BE2C (cell line): Measurements from ENCODE around the gene LAMTOR4.

Source experiments
- DNase-seq: peaks from one replicate; pipeline ENCODE4 v3.0.0-alpha.2; 2020
- H3K27me3 ChIP-seq: fragments of 250-450 bp; sonication (Bioruptor Pico); 2 replicates; pipeline ENCODE4 v1.5.1; 2020; ENCODE audit warnings: mild to moderate bottlenecking
- H3K36me3 ChIP-seq: fragments of 250-450 bp; sonication (Bioruptor Pico); 2 replicates; pipeline ENCODE4 v1.5.1; 2020; ENCODE audit warnings: mild to moderate bottlenecking
- H3K4me1 ChIP-seq: fragments of 250-450 bp; sonication (Bioruptor Pico); 2 replicates; pipeline ENCODE4 v1.5.1; 2020
- H3K4me3 ChIP-seq: 2 replicates; pipeline ENCODE4 v1.5.1; 2011; ENCODE audit warnings: low read depth, low read length
- H3K9me3 ChIP-seq: fragments of 250-450 bp; sonication (Bioruptor Pico); 2 replicates; pipeline ENCODE4 v1.5.1; 2020
- TF ChIP-seq, protein P1 (sequence below): IDR thresholded peaks from 2 replicates; pipeline ENCODE4 v1.5.1; 2012; ENCODE audit warnings: mild to moderate bottlenecking, low read depth, low read length

Gene LAMTOR4

DNA sequence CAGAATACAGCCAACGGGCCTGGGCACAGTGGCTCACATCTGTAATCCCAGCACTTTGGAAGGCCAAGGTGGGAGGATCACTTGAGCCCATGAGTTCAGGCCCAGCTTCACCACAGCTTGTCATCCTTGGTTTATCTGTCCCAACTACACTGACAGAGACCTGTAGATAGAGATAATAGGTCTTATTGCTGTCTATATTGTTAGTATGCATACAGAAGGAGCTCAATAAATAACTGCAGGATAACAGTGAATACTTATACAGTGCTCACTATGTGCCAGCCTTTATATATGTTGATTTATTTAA lies 28.0 kb upstream of the LAMTOR4 start:
- no peaks in the 10 kb centered on the region for H3K27me3 ChIP-seq
- no peaks in the 10 kb centered on the region for H3K4me1 ChIP-seq
- DNase-seq: no peak
- no peaks in the 10 kb centered on the region for H3K36me3 ChIP-seq
- H3K9me3 ChIP-seq: no peaks in the 10 kb centered on the region
- H3K4me3 ChIP-seq: peak overlapping the region; percentile 99
- TF ChIP-seq, protein P1, sequence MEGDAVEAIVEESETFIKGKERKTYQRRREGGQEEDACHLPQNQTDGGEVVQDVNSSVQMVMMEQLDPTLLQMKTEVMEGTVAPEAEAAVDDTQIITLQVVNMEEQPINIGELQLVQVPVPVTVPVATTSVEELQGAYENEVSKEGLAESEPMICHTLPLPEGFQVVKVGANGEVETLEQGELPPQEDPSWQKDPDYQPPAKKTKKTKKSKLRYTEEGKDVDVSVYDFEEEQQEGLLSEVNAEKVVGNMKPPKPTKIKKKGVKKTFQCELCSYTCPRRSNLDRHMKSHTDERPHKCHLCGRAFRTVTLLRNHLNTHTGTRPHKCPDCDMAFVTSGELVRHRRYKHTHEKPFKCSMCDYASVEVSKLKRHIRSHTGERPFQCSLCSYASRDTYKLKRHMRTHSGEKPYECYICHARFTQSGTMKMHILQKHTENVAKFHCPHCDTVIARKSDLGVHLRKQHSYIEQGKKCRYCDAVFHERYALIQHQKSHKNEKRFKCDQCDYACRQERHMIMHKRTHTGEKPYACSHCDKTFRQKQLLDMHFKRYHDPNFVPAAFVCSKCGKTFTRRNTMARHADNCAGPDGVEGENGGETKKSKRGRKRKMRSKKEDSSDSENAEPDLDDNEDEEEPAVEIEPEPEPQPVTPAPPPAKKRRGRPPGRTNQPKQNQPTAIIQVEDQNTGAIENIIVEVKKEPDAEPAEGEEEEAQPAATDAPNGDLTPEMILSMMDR: no peak

DNA sequence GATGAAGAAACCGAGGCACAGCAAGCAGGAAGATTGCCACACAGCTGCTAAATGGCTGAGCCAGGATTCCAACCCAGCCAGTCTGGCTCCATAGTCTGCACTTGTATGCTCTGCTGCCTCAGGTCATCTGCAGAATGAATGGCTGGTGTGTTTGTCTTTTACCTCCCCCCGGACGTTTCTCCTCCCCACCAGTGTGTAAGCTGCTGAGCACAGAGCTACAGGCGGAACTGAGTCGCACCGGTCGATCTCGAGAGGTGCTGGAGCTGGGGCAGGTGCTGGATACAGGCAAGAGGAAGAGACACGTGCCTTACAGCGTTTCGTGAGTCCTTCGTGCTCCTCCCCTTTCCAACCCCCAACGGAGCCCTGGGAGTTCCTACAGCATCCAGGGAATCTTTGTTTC lies 26.7 kb upstream of the LAMTOR4 start:
- TF ChIP-seq, protein P1: no peak
- no peaks in the 10 kb centered on the region for H3K27me3 ChIP-seq

DNA sequence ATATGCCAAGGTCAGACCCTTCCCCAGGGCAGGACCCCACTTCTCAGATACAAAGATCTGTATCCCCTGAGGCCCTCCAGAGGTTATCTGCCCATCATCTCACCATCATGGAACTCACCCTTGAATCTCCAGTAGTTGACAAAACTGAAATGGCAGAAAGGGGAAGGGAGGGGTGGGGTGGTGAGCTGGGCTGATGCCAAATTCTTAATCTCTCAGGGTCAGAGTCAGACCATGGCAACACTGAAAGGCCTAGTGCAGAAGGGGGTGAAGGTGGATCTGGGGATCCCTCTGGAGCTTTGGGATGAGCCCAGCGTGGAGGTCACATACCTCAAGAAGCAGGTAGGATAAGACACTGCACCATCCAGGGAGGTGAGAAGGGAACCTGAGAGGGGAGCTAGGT lies 26.1 kb upstream of the LAMTOR4 start:
- Histone ChIP-seq H3K27me3 (no peaks in the 10 kb centered on the region), H3K4me3 (no peak overlapping the region), H3K4me1 (no peaks in the 10 kb centered on the region), H3K36me3 (no peaks in the 10 kb centered on the region), H3K9me3 (no peaks in the 10 kb centered on the region)
- TF ChIP-seq, protein P1: no peak
- DNase-seq: no peak

More for the DNA sequence above, 26.7 kb upstream of the LAMTOR4 start:
- DNase-seq: no peak
- Histone ChIP-seq H3K9me3 (no peaks in the 10 kb centered on the region), H3K36me3 (no peaks in the 10 kb centered on the region), H3K4me3 (no peak overlapping the region), H3K4me1 (no peaks in the 10 kb centered on the region)

DNA sequence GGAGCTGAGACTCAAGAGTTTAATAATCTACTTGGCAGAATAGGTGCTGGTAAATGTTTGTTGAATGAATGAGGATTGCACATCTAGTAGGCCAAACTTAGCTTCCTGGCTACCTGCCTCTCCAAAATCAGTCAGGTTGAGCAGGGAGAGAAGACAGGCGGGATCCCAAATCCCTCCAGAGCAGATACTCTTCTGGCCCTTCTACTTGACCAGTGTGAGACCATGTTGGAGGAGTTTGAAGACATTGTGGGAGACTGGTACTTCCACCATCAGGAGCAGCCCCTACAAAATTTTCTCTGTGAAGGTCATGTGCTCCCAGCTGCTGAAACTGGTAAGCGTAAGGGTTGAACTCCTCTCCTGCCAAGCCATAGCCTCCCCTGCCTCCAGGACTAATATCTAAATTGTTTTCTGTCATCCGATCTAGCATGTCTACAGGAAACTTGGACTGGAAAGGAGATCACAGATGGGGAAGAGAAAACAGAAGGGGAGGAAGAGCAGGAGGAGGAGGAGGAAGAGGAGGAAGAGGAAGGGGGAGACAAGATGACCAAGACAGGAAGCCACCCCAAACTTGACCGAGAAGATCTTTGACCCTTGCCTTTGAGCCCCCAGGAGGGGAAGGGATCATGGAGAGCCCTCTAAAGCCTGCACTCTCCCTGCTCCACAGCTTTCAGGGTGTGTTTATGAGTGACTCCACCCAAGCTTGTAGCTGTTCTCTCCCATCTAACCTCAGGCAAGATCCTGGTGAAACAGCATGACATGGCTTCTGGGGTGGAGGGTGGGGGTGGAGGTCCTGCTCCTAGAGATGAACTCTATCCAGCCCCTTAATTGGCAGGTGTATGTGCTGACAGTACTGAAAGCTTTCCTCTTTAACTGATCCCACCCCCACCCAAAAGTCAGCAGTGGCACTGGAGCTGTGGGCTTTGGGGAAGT lies 24.2 kb upstream of the LAMTOR4 start:
- Histone ChIP-seq H3K36me3 (no peaks in the 10 kb centered on the region), H3K9me3 (no peaks in the 10 kb centered on the region), H3K4me1 (no peaks in the 10 kb centered on the region), H3K4me3 (no peak overlapping the region), H3K27me3 (no peaks in the 10 kb centered on the region)
- no peak for DNase-seq
- TF ChIP-seq, protein P1: no peak

DNA sequence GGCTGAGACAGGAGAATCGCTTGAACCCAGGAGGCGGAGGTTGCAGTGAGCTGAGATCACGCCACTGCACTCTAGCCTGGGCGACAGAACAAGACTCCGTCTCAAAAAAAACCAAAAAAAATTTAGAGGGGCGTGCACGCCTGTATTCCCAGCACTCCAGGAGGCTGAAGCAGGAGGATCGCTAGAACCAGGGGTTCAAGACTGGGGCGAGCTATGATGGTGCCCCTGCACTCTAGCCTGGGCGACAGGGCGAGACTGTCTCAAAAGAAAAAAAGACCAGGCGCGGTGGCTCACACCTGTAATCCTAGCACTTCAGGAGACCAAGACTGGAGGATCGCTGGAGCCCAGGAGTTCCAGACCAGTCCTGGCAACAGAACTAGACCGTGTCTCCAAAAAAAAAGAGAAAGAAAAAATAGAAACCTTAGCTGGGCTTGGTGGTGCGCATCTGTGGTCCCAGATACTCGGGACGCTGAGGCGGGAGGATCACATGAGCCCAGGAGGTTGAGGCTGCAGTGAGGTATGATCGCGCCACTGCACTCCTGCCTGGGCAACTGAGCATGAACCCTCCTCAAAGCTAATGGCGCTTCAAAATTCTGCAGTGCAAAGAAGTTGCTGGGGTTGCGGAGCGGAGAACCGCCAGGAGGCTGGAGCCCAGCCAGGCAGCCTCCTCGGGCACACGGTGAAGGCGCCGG lies 22.3 kb upstream of the LAMTOR4 start:
- Histone ChIP-seq H3K4me3 (peak overlapping the region; percentile 93), H3K27me3 (no peaks in the 10 kb centered on the region), H3K36me3 (no peaks in the 10 kb centered on the region), H3K4me1 (no peaks in the 10 kb centered on the region), H3K9me3 (no peaks in the 10 kb centered on the region)
- TF ChIP-seq, protein P1: peak; percentile 7; the same call in 1 of the 2 replicates
- DNase-seq: no peak
